GM12891 (cell line): ENCODE data around the gene PTPN14.

Experiments used
- DNase-seq: peaks from one replicate; pipeline ENCODE4 v3.0.0; 2011; ENCODE audit warnings: low spot score; ENCODE audit not compliant: insufficient read length
- FAIRE-seq: peaks from 2 replicates; lab custom pipeline; 2011; peaks lifted over from hg19 to GRCh38; lab: Jason Lieb, UNC
- PAX5 ChIP-seq: IDR thresholded peaks from 2 replicates; pipeline ENCODE4 v1.6.1; 2011; ENCODE audit warnings: low read length, moderate library complexity, mild to moderate bottlenecking; ENCODE audit not compliant: insufficient read depth, severe bottlenecking
- POLR2A ChIP-seq: IDR thresholded peaks from 2 replicates; pipeline ENCODE4 v1.6.1; 2011; ENCODE audit warnings: low read depth, low read length, control low read depth
- POLR2AphosphoS5 ChIP-seq: IDR thresholded peaks from 2 replicates; pipeline ENCODE4 v1.6.1; 2011; ENCODE audit warnings: low read depth, low read length, control low read depth
- POU2F2 ChIP-seq: IDR thresholded peaks from 2 replicates; pipeline ENCODE4 v1.6.1; 2011; ENCODE audit warnings: low read depth, mild to moderate bottlenecking, control low read depth, low read length, moderate library complexity
- SPI1 ChIP-seq: IDR thresholded peaks from 2 replicates; pipeline ENCODE4 v1.6.1; 2011; ENCODE audit warnings: low read depth, low read length, control low read depth
- TAF1 ChIP-seq: IDR thresholded peaks from 2 replicates; pipeline ENCODE4 v1.6.1; 2011; ENCODE audit warnings: low read depth, low read length, control low read depth

PTPN14 gene

GRCh38 chr1:214354440-214355148, 196.8 kb downstream of the PTPN14 start:
- no peak for FAIRE-seq
- DNase-seq = no peak
- no peak for TF ChIP-seq SPI1
- TF ChIP-seq TAF1 = no peak
- TF ChIP-seq POLR2AphosphoS5 = no peak
- TF ChIP-seq POU2F2 = no peak
- TF ChIP-seq PAX5 = no peak
- no peak for TF ChIP-seq POLR2A

GRCh38 chr1:214352838-214353237, 198.6 kb downstream of the PTPN14 start:
- TF ChIP-seq TAF1 = no peak
- no peak for DNase-seq
- no peak for FAIRE-seq

DNA sequence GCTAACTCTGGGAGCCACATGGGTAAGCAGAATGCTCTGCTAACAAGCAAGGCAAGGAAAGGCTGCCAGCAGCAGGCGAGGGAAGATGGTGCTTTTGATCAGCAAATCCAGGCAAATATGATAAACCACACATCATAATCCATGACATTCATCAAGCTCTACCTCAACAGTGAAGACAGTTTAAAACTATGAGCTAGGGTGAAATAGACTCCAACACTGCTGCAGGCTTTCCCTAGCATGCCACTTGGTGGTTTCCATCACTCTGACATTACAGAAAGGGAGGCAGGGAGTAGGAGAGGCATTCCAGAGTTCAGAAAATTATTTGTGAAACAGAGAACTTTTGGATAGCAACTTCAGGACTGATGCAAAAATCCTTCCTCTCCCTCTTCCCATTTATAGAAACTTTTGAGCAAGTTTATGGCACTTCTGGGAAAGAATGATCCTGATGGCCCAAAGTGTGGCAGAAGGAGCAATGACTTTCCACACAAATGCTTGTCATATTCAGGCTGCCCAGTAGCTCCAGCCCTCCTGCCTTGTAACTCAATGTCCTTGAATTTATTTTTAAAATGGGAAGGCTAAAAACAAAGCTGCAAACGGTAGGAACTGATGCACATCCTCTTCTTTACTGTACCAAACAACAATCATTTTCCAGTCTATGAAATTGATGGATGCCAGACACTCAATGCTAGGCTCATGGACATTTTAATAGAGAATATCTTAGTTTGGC, 199.7 kb downstream of the PTPN14 start:
- TF ChIP-seq TAF1 (no peak), PAX5 (no peak), SPI1 (no peak), POLR2A (no peak), POU2F2 (no peak), POLR2AphosphoS5 (no peak)
- DNase-seq = no peak
- FAIRE-seq = no peak

- TF ChIP-seq PAX5 = no peak
- DNase-seq = no peak
Measured at GRCh38 chr1:214349781-214350180, 201.6 kb downstream of the PTPN14 start.

GRCh38 chr1:214349008-214349407, 202.4 kb downstream of the PTPN14 start:
- no peak for TF ChIP-seq POU2F2
- FAIRE-seq = no peak
- DNase-seq = no peak

More at GRCh38 chr1:214349781-214350180, 201.6 kb downstream of the PTPN14 start:
- no peak for FAIRE-seq

- TF ChIP-seq PAX5 (no peak), SPI1 (no peak), POLR2A (no peak), POLR2AphosphoS5 (no peak), TAF1 (no peak)
Measured at GRCh38 chr1:214344897-214345296, 206.5 kb downstream of the PTPN14 start.

GRCh38 chr1:214342525-214342924, 208.9 kb downstream of the PTPN14 start:
- no peak for DNase-seq
- TF ChIP-seq POLR2A = no peak
- TF ChIP-seq POU2F2 = no peak
- TF ChIP-seq POLR2AphosphoS5 = no peak
- TF ChIP-seq SPI1 = no peak
- no peak for TF ChIP-seq TAF1
- TF ChIP-seq PAX5 = no peak
- FAIRE-seq = no peak

More at GRCh38 chr1:214344897-214345296, 206.5 kb downstream of the PTPN14 start:
- no peak for FAIRE-seq
- no peak for DNase-seq

DNA sequence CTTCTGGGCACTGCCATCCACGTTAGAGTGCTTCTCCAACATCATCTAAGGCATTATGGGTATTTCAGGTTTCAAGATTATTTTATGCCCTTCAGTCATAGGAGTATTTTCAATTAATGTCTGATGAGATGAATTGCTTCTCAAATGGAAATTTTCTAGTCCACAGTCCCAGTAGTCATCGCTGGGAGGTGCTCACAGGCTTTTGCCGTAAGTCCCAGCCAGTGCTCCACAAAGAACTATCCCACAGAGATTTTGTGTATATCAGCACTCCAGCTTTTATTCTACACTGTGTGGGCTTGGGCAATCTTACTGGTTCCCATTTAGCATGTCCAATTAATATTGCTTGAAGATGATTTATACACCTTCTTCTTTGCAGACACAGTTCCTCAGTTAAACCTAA, 209.5 kb downstream of the PTPN14 start:
- FAIRE-seq (no peak), DNase-seq (no peak)
- no peak for TF ChIP-seq POU2F2
- no peak for TF ChIP-seq SPI1
- no peak for TF ChIP-seq PAX5
- TF ChIP-seq POLR2A = no peak
- TF ChIP-seq POLR2AphosphoS5 = no peak
- no peak for TF ChIP-seq TAF1

DNA sequence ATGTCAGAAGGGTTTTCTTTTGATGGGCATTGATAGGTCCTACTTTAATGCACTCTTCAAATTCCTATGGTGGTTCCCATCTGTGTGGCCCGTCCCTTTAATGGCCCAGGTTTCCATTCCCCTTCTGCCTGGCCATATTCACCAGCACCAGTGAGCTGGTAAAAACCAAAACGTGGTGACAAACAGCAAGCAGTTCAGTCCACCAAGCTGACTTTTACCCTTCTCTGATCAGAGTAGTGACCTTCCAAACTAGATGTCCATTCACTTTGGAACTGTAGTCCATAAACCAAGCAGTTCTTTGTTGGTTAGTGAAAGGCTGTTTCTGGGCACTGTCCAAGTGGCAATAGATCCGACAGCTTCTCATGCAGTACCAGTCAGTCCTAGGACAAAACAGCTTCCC, 209.9 kb downstream of the PTPN14 start:
- DNase-seq = no peak
- TF ChIP-seq POU2F2 (no peak), PAX5 (no peak), TAF1 (no peak), POLR2A (no peak), SPI1 (no peak), POLR2AphosphoS5 (no peak)
- no peak for FAIRE-seq

DNA sequence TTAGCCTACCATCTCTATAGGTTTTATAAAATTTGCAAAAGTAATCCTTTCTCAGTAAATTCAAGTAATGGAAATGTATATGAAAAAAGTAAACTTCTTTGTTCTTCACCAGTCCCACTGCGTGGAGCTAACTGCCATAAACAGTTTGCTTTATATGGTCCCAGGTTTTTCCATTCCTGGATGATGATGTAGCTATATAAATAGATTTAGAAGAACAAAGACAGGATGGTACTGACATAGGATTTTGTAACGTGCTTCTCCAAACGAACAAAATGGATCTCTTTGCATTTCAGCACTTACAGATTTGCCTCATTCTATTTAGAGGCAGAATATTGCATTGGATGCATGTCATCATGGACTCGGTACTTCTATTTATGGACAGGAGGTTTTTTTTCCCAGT, 213.2 kb downstream of the PTPN14 start:
- FAIRE-seq = no peak
- no peak for DNase-seq
- TF ChIP-seq POLR2AphosphoS5 (no peak), POLR2A (no peak), POU2F2 (no peak), TAF1 (no peak), SPI1 (no peak), PAX5 (no peak)

- DNase-seq (no peak), FAIRE-seq (no peak)
- no peak for TF ChIP-seq SPI1
Measured at GRCh38 chr1:214337511-214337910, 213.9 kb downstream of the PTPN14 start.
